GM18909 (cell line): ENCODE data around the gene HFE.
A peak's percentile ranks its signal among the peaks of the same experiment; 100 is the strongest.
"Not testable (repeated sequence)": the region's sequence is repeated elsewhere in the genome, so short reads cannot be mapped to it uniquely, and the experiment has no call there.

Experiments used
- ATAC-seq: cut with Tn5 transposase; IDR thresholded peaks from one replicate; pipeline ENCODE4 v1.9.1; 2021; ENCODE audit warnings: mild to moderate bottlenecking; ENCODE audit not compliant: unreplicated experiment, poor library complexity

Gene HFE

DNA sequence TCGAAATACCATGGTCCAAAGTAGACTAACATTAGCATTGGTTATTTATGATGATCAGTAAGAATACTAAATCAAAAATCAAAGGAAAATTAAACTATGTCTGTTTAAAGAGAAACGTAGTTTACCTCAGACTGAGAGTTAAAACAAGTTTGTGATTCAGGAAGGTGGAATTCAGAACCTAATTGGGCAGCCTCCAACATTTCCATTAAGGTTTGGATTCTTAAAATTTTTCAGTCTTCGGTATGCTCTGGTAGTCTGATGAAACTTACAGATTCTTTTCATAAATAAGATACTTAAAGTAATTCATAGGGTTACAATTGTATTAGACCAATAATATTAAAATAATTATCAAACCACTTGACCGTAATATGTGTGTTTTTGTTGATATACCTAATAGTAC lies 18.6 kb downstream of the HFE start:
- ATAC-seq, result no peak

DNA sequence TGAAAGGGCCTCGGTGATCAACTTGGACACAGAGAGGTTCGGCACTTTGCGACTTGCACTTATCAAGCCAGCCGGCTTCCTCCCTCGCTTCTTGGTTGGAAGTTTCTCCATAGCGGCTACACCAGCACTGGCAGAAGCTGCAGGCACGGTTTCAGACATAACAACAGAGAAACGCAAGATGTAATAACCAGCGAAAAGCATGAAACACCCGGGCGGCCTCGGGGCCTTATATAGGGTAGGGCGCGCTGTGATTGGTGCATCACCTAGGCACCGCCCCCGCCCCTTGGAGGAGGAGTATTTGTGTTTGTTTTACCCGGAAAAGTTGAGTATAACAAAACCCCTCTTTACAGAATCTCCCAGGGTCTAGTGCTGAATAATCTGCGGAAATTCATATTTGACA lies 20.7 kb downstream of the HFE start:
- no peak for ATAC-seq

DNA sequence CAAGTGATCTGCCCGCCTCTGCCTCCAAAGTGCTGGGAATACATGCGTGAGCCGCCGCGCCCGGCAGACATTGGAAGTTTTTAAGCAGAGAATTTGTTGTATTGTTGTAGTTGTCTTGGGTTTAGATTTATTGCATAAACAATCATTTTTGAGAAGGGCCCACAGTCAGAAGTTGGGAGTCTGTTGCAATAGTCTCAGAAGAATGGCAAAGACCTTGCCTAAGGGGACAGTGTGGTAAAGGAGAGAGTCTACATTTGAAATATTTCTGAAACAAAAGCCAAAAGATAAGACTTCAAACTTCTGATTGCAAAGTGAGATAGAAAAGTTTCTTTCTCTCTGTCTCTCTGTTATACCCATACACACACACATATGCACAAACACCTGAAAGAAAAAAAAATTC lies 22.5 kb downstream of the HFE start:
- ATAC-seq, result no peak

DNA sequence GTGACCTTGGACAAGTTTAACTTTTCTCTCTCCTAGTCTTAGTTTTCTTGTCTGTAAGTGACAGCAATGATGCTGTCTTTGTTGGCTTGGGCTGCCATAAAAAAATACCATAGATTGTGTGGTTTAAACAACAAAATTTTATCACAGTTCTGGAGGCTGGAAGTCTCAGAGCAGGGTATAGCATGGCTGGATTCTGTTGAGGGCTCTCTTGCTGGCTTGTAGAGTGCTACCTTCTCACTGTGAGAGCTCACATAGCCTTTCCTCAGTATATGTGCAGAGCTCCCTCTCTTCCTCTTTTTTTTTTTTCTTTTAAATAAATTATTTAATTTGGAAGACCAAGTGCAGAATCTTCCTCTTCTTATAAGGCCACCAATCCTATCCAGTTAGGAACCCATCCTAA lies 26.3 kb downstream of the HFE start:
- ATAC-seq, result no peak

DNA sequence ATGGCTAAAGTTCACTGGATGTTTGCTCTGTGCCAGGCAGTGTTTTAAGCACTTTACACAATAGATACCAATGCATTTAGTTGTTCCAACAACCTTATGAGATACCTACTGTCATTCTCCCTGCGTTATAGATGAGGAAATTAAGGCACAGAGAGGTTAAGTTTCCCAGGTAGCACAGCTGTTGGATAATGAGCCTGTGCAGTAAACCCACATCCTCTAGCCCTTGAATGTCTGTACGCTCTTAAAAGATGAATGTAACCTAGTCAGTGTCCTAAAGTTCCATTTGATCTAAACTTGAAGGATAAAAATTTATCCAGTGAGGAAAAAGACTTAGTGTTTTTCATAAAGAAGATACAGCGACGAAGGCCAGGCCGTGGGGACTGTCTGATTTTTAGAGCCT lies 28.0 kb downstream of the HFE start:
- ATAC-seq, result no peak

DNA sequence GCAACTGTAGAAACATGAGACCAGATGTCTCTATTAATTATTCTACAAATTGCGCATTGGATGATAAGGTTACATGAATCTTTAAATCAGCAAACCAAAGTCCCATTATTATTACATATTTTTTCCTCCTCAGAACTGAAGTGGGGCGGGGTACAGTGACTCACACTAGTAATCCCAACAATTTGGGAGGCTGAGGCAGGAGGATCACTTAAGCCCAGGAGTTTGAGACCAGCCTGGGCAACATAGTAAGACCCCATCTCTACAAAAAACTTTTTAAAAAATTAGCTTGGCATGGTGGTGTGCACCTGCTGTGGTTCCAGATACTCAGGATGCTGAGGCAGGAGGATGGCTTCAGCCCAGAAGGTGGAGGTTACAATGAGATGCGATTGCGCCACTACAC lies 29.0 kb downstream of the HFE start:
- no peak for ATAC-seq

DNA sequence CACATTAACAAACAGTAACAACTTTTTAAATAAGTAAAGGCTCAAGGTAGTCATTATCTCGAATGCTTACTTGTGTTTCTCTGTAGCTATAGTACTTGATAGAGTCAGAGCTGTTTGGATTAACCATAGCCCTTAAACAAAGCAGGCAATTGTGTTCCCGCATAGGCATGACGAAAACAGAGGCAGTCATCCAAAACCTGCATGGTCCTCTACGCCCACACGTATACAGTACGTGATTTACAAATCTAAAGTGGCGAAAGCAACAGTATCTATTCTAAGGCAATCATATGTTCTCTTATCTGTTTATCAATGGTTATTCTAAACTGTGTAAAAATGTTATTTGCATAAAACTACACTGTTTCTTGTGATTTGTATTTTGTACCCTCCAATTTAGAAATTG lies 31.8 kb downstream of the HFE start:
- ATAC-seq, result no peak

DNA sequence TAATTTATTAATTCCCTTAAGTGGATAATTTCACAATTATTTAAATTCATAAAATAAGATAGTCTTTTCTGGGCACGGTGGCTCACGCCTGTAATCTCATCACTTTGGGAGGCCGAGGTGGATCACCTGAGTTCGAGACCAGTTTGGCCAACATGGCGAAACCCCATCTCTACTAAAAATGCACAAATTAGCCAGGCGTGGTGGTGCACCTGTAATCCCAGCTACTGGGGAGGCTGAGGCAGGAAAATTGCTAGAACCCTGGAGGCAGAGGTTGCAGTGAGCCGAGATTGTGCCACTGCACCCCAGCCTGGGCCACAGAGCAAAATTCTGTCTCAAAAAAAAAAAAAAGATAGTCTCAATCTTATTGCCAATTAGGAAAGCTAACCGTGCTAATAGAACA lies 32.9 kb downstream of the HFE start:
- not testable (repeated sequence) for ATAC-seq

DNA sequence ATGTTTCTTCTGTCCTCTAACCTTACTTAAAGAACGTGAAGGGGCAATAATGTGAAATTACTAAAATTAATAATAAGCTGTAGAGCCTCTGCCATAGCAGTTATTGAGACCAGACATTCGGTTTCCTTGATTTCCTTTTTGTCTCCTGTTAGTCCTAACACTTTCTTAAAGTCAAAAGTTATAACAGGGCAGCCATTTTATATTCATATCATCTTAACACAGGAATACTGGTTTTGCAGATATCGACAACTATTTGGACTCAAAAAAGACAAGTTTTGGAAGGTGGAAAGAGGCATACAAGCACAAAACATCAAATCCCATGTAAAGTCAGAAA lies 33.5 kb downstream of the HFE start:
- no peak for ATAC-seq

DNA sequence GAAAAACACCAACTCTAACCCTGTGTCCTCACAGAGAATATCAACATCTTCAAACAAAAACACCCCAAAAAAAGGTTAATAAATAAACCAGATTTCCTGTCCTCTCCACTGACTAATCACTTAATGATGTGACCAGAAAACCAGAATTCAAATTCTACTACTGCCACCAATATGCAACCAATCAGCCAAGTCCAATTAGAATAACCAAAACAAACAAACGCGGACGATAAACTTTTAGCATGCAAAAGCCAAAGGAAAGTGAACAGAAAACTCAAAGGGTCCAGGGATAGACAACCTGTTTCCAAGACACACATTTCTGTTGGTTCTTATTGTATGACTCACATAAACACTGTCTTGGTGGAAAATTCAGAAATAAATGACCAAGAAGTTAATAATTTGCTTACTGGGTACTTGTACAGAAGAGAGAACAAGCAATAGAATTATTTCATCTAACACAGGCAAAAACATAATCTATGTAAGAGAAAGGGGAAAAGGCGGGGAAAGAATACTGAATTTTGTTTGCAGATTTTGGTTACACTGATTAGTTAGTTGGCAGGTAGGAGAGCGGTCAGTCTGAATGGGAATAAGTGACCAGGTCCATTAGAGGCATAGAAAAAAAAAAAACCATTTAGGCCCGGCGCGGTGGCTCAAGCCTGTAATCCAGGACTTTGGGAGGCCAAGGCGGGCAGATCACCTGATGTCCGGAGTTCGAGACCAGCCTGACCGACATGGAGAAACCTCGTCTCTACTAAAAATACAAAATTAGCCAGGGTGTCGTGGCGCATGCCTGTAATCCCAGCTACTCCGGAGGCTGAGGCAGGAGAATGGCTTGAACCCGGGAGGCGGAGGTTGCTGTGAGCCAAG lies 34.1 kb downstream of the HFE start:
- ATAC-seq, result no peak

DNA sequence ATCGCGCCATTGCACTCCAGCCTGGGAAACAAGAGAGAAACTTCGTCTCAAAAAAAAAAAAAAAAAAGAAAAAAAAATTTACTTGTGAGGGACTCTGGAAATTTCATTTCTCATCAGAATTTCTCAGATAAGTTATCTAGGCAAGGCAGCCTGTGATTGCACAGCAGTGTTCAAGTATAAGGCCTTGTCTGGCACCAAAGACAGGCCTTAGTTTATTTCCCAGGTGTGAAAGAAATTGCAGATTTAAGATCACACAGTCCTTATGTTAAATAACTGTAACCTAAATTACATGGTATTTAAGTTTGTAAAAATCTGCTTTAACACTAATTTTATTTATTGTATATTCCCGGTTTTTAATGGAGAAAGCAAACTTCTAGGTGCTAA lies 34.8 kb downstream of the HFE start:
- no peak for ATAC-seq

DNA sequence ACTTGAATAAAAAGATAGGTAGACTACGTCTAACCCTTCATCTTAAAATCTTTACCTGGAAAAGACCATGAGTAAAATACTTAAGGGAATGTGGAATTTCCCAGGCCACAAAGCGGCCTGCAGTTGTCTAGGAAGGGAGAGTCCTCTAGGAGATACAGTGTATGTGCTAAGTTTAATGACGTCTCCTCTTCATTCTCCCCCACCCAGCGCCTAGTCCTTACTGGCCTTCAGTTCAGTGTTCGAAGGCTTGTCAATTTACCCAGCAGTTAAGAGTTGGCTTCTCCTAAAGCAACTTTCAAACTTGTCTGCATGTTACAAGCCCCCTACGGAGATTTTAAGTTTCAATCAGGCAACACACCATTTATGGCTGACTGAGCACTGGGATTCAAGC lies 35.2 kb downstream of the HFE start:
- no peak for ATAC-seq

DNA sequence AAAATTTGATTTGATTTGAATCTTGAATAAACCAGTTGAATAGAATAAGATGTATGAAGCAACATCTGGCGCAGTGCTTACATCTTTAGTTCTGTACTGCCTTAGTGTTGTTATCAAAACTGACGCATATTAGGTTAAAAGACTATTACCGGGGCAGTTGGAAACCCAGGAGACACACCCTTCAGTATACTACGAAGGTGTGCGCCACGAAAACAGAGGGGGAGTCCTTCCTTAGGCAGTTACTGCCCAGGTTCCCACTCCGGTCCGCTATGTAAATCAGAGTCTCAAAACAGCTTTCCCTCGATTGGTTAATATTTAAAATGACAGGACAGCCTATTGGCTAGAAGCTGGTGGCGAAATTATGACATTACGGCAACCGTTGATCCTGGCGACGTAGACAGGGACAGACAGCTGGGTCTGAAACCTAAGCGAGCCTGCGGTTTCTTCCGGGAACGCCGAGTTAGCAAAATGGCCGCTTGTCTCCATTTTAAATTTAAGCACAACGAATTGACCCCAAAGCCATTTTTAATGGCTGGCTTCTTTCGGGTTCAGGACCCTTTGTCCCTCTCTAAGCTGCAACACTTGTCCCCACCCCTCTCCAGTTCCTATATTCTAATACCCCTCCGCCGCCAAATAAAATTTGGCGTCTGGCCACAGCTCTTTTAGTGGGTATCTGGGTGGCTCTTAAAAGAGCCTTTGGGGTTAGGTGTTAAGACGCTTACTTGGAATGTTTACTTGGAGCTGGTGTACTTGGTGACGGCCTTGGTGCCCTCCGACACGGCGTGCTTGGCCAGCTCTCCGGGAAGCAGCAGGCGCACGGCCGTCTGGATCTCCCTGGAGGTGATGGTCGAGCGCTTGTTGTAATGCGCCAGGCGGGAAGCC lies 35.8 kb downstream of the HFE start:
- ATAC-seq, result peak; percentile 54

DNA sequence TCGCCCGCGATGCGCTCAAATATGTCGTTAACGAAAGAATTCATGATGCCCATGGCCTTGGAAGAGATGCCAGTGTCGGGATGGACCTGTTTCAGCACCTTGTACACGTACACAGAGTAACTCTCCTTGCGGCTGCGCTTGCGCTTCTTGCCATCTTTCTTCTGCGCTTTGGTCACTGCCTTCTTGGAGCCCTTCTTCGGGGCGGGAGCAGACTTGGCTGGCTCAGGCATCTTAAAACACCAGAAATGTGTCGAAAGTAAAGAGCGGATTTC lies 36.4 kb downstream of the HFE start:
- no peak for ATAC-seq

DNA sequence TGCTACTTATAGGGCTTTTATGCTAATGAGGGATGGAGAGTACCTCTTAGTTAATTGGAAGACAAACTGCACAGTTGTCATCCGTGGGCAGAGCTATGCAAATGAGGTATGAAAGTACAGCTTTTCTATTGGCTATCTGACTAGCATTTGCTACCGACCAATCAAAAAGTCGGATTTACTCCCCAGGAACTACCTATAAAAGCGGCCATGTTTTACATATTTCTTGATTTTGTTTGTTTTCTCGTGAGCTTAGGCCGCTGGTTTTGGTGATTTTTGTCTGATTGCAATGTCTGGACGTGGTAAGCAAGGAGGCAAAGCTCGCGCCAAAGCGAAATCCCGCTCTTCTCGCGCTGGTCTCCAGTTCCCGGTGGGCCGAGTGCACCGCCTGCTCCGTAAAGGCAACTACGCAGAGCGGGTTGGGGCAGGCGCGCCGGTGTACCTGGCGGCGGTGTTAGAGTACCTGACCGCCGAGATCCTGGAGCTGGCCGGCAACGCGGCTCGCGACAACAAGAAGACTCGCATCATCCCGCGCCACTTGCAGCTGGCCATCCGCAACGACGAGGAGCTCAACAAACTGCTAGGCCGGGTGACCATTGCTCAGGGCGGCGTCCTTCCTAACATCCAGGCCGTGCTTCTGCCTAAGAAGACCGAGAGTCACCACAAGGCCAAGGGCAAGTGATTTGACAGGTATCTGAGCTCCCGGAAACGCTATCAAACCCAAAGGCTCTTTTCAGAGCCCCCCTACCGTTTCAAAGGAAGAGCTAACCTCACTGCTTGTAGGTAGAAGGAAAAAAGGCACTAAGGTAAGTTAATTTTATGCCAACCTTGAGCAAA lies 36.9 kb downstream of the HFE start:
- ATAC-seq, result peak; percentile 75

DNA sequence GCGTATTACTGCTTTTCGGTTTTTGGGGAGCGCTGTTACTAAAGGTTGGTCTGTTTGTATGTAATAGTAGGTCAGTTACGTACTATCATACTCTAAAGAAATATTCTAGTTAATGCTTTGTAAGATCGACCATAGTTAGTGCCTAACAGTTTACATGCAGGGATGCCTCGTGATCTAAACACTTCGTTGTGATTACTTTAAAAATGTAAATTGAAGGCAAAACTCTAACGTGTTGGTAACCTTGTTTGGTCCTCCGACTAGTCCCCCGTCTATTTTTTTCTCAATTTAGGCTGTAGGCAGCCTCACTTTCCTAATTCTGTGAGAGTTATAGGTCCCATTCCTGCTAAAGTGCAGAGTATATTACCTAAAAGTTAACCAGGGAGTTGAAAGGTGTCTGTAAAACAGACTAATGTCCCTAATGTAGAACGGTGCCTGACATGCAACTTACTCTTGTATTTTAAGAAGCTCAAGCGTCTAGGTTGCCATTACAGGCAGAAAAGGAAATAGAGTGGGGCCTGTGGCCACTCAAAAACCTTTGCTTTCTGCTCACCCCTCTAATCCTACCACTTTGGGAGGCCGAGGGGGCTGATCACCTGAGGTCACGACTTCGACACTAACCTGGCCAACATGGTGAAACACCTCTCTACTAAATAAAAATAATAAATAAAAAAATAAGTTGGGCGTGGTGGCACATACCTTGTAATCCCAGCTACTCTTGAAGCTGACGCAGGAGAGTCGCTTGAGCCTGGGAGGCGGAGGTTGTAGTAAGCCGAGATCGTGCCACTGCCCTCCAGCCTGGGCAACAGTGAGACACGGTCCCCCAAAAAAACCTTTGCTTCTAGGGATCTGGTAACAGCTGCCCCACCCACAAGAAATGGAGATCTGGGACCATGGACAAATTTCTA lies 37.8 kb downstream of the HFE start:
- no peak for ATAC-seq

DNA sequence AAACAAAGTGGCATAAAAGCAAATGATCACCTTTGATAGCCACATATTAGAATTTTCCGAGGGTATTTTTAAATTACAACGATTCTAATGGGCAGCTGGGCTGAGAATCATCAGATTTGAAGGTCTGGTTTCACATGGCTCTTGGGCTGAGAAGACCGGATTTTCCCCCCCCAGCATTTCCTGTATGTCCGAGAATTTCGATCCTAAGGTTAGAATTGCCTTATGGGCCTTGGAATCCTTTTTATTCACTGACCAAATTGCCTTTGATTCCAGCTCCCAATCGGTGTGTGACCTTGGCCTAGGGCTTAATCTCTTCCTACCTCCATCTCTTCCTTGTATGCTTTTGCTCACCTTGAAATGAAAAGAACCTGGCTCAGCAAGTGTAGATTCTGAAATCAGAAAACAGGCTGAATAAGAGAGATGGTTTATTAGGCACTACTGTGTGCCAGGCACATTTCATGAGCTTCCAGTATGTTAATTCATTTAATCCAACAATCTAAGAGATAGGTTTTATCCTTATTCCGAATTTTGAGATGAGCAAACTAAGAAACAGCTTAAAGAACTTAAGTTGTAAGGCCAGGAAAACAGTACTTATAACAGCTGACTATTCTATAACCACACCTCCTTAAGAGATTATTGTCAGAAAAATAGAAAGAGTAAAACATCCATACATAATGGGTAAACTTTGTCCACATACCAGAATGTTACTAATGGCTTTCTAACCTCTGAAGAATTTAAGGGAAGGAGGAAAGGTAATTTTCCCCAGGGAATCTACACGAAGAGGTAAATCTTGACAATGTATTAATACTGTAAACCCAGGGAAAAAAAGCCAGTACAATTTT lies 39.4 kb downstream of the HFE start:
- no peak for ATAC-seq

DNA sequence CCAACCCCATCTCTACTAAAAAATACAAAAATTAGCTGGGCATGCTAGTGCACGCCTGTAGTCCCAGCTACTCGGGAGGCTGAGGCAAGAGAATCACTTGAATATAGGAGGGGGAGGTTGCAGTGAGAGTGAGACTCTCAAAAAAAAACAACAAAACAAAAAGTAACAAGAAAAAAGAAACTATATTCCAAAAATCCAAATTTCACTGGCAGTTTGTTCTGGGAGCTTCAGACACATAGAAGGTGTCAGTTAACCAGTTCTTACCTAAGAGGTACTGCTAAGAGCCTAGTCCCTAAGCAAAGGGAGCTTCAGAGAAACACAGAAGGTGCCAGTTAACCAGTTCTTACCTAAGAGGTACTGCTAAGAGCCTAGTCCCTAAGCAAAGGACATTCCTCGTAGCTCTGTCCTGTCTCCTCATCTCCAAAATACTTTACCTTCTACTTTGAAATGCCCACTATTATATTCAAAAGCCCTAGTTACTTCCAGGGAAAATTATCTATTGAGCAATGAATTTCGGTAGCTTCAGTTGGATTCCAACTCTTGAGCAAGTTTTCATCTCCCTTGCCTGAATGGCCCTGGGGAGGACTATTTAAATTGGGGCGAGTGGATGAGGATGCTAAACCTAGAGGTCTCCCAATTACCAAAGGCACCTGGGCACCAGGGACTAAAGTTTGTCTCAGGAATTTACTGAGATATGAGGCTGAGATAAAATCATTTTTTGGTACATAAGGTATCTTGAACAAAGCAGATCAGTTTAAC lies 41.0 kb downstream of the HFE start:
- ATAC-seq, result no peak

DNA sequence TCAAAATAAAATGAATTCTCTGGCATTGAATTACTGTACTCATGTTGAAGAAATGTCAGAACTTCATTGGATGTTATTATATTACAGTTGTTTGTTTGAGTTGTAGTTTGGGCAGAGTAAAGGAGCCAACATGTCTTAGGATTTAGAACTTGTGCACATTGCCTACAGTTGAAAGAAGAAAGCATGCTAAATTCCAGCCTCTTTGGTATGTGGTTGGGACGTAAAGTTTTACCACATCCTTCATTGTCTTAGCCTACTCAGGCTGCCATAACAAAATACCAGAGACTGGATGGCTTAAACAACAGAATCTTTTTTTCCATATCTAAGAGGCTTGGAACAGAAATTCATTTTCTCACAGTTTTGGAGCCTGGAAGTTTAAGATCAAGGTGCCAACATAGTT lies 42.4 kb downstream of the HFE start:
- no peak for ATAC-seq
